KMS-11 (cell line): ENCODE results near the gene TBC1D3I.
"Not testable (repeated sequence)": the region's sequence is repeated elsewhere in the genome, so short reads cannot be mapped to it uniquely, and the experiment has no call there.

Experiments used
- H2AFZ ChIP-seq: fragments of 200-600 bp; sonication (generic); 2 replicates; pipeline ENCODE4 v1.6.1; 2016; ENCODE audit warnings: antibody characterized with exemption, mixed run types, low read depth
- H3K27ac ChIP-seq: fragments of 200-600 bp; sonication (generic); 2 replicates; pipeline ENCODE4 v1.6.1; 2016; ENCODE audit warnings: mild to moderate bottlenecking, mixed run types
- H3K27me3 ChIP-seq: fragments of 200-600 bp; sonication (generic); 2 replicates; pipeline ENCODE4 v1.6.1; 2017; ENCODE audit warnings: mild to moderate bottlenecking, low read depth, mixed run types, moderate library complexity; ENCODE audit not compliant: insufficient read depth
- H3K36me3 ChIP-seq: fragments of 200-600 bp; sonication (generic); 2 replicates; pipeline ENCODE4 v1.6.1; 2017; ENCODE audit warnings: mild to moderate bottlenecking, mixed run types; ENCODE audit not compliant: insufficient read depth
- H3K4me1 ChIP-seq: fragments of 200-600 bp; sonication (generic); 2 replicates; pipeline ENCODE4 v1.6.1; 2016; ENCODE audit warnings: mild to moderate bottlenecking, low read depth, mixed run types; ENCODE audit not compliant: poor library complexity, severe bottlenecking
- H3K4me2 ChIP-seq: fragments of 200-600 bp; sonication (generic); 2 replicates; pipeline ENCODE4 v1.7.0; 2016; ENCODE audit warnings: mild to moderate bottlenecking, mixed run types
- H3K4me3 ChIP-seq: fragments of 200-600 bp; sonication (generic); IDR thresholded peaks from 2 replicates; pipeline ENCODE4 v1.6.1; 2017; ENCODE audit warnings: low read depth, low read length, mixed read lengths; ENCODE audit not compliant: insufficient read depth
- H3K79me2 ChIP-seq: fragments of 200-600 bp; sonication (generic); 2 replicates; pipeline ENCODE4 v1.6.1; 2016; ENCODE audit warnings: low read depth, mixed run types; ENCODE audit not compliant: insufficient read depth
- H3K9ac ChIP-seq: fragments of 200-600 bp; sonication (generic); 2 replicates; pipeline ENCODE4 v1.6.1; 2016; ENCODE audit warnings: mild to moderate bottlenecking, mixed run types
- H4K20me1 ChIP-seq: fragments of 200-600 bp; sonication (generic); 2 replicates; pipeline ENCODE4 v1.6.1; 2016; ENCODE audit warnings: mild to moderate bottlenecking, mixed run types; ENCODE audit not compliant: insufficient read depth
- TF ChIP-seq, protein P1 (sequence below): fragments of 200-600 bp; sonication (generic); conservative IDR thresholded peaks from 2 replicates; pipeline ENCODE4 v1.6.1; 2017; ENCODE audit warnings: low read depth, mild to moderate bottlenecking, antibody characterized with exemption, low read length, moderate library complexity, mixed read lengths

The TBC1D3I gene

DNA sequence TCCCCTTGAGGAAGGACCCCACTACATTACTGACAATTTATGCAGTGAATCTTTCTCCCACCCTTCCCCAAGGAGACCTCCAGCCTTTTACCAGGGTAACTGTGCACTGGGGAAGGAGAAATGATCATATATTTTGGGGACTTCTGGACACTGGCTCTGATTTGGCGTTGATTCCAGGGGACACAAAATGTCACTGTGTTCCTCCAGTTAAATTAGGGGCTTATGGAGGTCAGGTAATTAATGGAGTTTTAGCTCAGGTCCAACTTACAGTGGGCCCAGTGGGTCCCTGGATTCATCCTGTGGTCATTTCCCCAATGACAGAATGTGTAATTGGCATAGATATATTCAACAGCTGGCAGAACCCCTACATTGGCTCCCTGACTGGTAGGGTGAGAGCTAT, 44.8 kb downstream of the TBC1D3I start:
- H4K20me1 ChIP-seq, H3K79me2 ChIP-seq, H3K27ac ChIP-seq, H3K27me3 ChIP-seq, H3K4me2 ChIP-seq, H3K9ac ChIP-seq, H2AFZ ChIP-seq, H3K4me3 ChIP-seq, H3K36me3 ChIP-seq, H3K4me1 ChIP-seq: not testable (repeated sequence)

- H3K4me2 ChIP-seq, H3K9ac ChIP-seq, H3K4me3 ChIP-seq, H4K20me1 ChIP-seq, H3K27me3 ChIP-seq, H3K36me3 ChIP-seq, H2AFZ ChIP-seq, H3K79me2 ChIP-seq, H3K27ac ChIP-seq, H3K4me1 ChIP-seq: not testable (repeated sequence)
Measured at GRCh38 chr17:36215406-36216308, 48.7 kb downstream of the TBC1D3I start.

- H3K27me3 ChIP-seq = no peaks in the 10 kb centered on the region
- no peak overlapping the region for H3K9ac ChIP-seq
- H3K27ac ChIP-seq = no peak overlapping the region
- H4K20me1 ChIP-seq = no peaks in the 10 kb centered on the region
- H3K4me1 ChIP-seq = no peaks in the 10 kb centered on the region
- H3K4me2 ChIP-seq = no peak overlapping the region
- H3K79me2 ChIP-seq = no peaks in the 10 kb centered on the region
- no peak overlapping the region for H3K4me3 ChIP-seq
- H3K36me3 ChIP-seq = no peaks in the 10 kb centered on the region
- TF ChIP-seq, protein P1, sequence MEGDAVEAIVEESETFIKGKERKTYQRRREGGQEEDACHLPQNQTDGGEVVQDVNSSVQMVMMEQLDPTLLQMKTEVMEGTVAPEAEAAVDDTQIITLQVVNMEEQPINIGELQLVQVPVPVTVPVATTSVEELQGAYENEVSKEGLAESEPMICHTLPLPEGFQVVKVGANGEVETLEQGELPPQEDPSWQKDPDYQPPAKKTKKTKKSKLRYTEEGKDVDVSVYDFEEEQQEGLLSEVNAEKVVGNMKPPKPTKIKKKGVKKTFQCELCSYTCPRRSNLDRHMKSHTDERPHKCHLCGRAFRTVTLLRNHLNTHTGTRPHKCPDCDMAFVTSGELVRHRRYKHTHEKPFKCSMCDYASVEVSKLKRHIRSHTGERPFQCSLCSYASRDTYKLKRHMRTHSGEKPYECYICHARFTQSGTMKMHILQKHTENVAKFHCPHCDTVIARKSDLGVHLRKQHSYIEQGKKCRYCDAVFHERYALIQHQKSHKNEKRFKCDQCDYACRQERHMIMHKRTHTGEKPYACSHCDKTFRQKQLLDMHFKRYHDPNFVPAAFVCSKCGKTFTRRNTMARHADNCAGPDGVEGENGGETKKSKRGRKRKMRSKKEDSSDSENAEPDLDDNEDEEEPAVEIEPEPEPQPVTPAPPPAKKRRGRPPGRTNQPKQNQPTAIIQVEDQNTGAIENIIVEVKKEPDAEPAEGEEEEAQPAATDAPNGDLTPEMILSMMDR = no peak
- H2AFZ ChIP-seq = no peak overlapping the region
Measured at GRCh38 chr17:36214918-36215317, 49.5 kb downstream of the TBC1D3I start.

DNA sequence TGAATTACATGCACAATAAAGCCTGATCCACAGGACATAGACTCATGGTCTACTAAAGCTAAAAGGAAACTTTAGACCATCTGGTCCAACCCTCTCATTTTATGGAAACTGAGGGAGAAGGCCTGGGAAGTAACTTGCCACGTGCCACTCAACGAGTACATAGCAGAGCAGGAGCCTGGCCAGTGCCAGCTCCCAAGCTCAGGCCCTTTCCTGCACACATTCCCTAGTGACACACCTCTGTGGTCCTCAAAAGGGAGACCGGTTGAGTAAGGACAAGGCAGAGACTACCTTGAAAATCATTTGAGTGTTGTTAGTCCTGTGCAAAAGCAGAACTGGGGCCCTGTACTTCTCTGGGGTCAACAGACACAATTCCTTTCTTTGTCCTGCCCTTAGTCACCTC, 50.7 kb downstream of the TBC1D3I start:
- H3K27ac ChIP-seq = no peak overlapping the region
- no peaks in the 10 kb centered on the region for H3K79me2 ChIP-seq
- no peaks in the 10 kb centered on the region for H3K4me1 ChIP-seq
- no peak overlapping the region for H3K4me3 ChIP-seq
- no peaks in the 10 kb centered on the region for H3K27me3 ChIP-seq
- no peak overlapping the region for H3K9ac ChIP-seq
- H3K4me2 ChIP-seq = no peak overlapping the region
- TF ChIP-seq, protein P1 = no peak
- no peak overlapping the region for H2AFZ ChIP-seq
- no peaks in the 10 kb centered on the region for H3K36me3 ChIP-seq
- no peaks in the 10 kb centered on the region for H4K20me1 ChIP-seq

DNA sequence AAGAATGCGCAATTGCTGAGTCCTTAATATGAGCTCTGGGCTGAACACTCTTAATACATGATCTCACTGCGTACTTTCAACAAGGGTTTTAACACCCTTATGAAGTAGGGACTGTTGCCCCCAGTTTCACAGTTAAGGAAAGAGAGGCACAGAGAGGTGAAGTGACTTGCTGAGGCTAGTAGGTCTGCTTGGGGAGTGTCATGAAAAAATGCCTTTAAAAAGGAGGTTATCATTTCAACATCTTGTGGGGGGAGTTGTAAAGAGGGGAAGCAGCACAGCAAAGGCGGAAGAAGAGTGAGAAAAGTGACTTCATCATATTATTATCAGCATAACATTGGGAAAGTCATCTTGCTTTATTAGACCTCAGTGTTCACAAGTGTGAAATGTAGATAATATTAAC, 51.4 kb downstream of the TBC1D3I start:
- H3K4me3 ChIP-seq = no peak overlapping the region
- TF ChIP-seq, protein P1 = no peak
- H2AFZ ChIP-seq = no peak overlapping the region
- H3K79me2 ChIP-seq = no peaks in the 10 kb centered on the region
- no peak overlapping the region for H3K4me2 ChIP-seq
- H3K27ac ChIP-seq = no peak overlapping the region
- no peak overlapping the region for H3K9ac ChIP-seq
- H4K20me1 ChIP-seq = no peaks in the 10 kb centered on the region
- no peaks in the 10 kb centered on the region for H3K36me3 ChIP-seq
- no peaks in the 10 kb centered on the region for H3K27me3 ChIP-seq
- H3K4me1 ChIP-seq = no peaks in the 10 kb centered on the region
